ENCODE measurements around the gene FHIT.

GRCh38 chr3:60856257-60857046 is 394.8 kb downstream of the FHIT start:
- TF ChIP-seq CTCF (IDR thresholded peaks at IDR 0.05; ENCODE audit: low read depth, low read length, poor library complexity, severe bottlenecking) = no peak
- TF ChIP-seq EZH2phosphoT487 (IDR thresholded peaks at IDR 0.05; ENCODE audit: borderline replicate concordance, low read length) = no peak
